Mesothelial cell of epicardium (in vitro differentiated cells): ENCODE data around the gene TLCD1. TPM values are rescaled to one million over a fixed set of nuclear protein-coding genes. Genes with fewer than 3 reads are reported as not detected.

Experiments used
- DNase-seq, 2 experiments: peaks; one replicate each; pipeline ENCODE4 v3.0.0; 2021; ENCODE audit warnings: low spot score in 2 of 2; ENCODE audit not compliant: unreplicated experiment in 2 of 2
- H3K27ac Mint-ChIP-seq: 2 replicates; pipeline ENCODE4 v1.8.0; 2021; ENCODE audit warnings: mixed read lengths
- H3K27me3 Mint-ChIP-seq: 2 replicates; pipeline ENCODE4 v1.8.0; 2021; ENCODE audit warnings: low read depth, mixed read lengths
- H3K36me3 Mint-ChIP-seq: 2 replicates; pipeline ENCODE4 v1.8.0; 2021; ENCODE audit warnings: mixed read lengths
- H3K4me1 Mint-ChIP-seq: 2 replicates; pipeline ENCODE4 v1.8.0; 2021; ENCODE audit warnings: mixed read lengths
- H3K4me3 Mint-ChIP-seq: 2 replicates; pipeline ENCODE4 v1.8.0; 2021; ENCODE audit warnings: mild to moderate bottlenecking, moderate library complexity, mixed read lengths
- H3K9me3 Mint-ChIP-seq: 2 replicates; pipeline ENCODE4 v1.8.0; 2021; ENCODE audit warnings: mixed read lengths
- CTCF ChIP-seq: fragments of 200-600 bp; sonication (generic); IDR thresholded peaks from one replicate; pipeline ENCODE4 v1.5.0; 2021; ENCODE audit warnings: antibody characterized with exemption; ENCODE audit not compliant: unreplicated experiment
- total RNA-seq: library from RNA; stranded (reverse); gene quantifications from 3 replicates; pipeline ENCODE4 v1.2.1, GENCODE V29; 2021

The TLCD1 gene
- total RNA-seq, 1 donor from 2014 or later: 2.3 TPM

- Mint-ChIP-seq H3K4me1 (peaks cover 6% of the 10 kb centered on the region), H3K4me3 (no peak overlapping the region), H3K27ac (peak overlapping the region; percentile 67)
Measured at GRCh38 chr17:28705728-28706334, 20.2 kb downstream of the TLCD1 start.

GRCh38 chr17:28705074-28705659 lies 20.9 kb downstream of the TLCD1 start:
- no peak overlapping the region for H3K4me3 Mint-ChIP-seq
- TF ChIP-seq CTCF: no peak
- no peaks in the 10 kb centered on the region for H3K9me3 Mint-ChIP-seq
- H3K36me3 Mint-ChIP-seq: peaks cover 18% of the 10 kb centered on the region
- no peak for DNase-seq
- H3K27me3 Mint-ChIP-seq: no peaks in the 10 kb centered on the region
- no peak overlapping the region for H3K27ac Mint-ChIP-seq
- peaks cover 2% of the 10 kb centered on the region for H3K4me1 Mint-ChIP-seq

More at GRCh38 chr17:28705728-28706334, 20.2 kb downstream of the TLCD1 start:
- Mint-ChIP-seq H3K27me3 (no peaks in the 10 kb centered on the region), H3K9me3 (no peaks in the 10 kb centered on the region), H3K36me3 (peaks cover 15% of the 10 kb centered on the region)
- no peak for TF ChIP-seq CTCF
- no peak for DNase-seq

- Mint-ChIP-seq H3K27ac (no peak overlapping the region), H3K27me3 (no peaks in the 10 kb centered on the region), H3K4me1 (no peaks in the 10 kb centered on the region), H3K4me3 (no peak overlapping the region), H3K9me3 (no peaks in the 10 kb centered on the region), H3K36me3 (peaks cover 26% of the 10 kb centered on the region)
- no peak for TF ChIP-seq CTCF
- no peak for DNase-seq
Measured at GRCh38 chr17:28704219-28704858, 21.7 kb downstream of the TLCD1 start.

GRCh38 chr17:28703552-28704218 lies 22.3 kb downstream of the TLCD1 start:
- no peak for TF ChIP-seq CTCF
- Mint-ChIP-seq H3K27me3 (no peaks in the 10 kb centered on the region), H3K4me1 (no peaks in the 10 kb centered on the region), H3K9me3 (no peaks in the 10 kb centered on the region), H3K27ac (peak overlapping the region; percentile 5), H3K4me3 (no peak overlapping the region), H3K36me3 (peaks cover 26% of the 10 kb centered on the region)
- no peak for DNase-seq

GRCh38 chr17:28702752-28703150 lies 23.3 kb downstream of the TLCD1 start:
- Mint-ChIP-seq H3K27me3 (no peaks in the 10 kb centered on the region), H3K9me3 (no peaks in the 10 kb centered on the region), H3K27ac (no peak overlapping the region), H3K36me3 (peaks cover 31% of the 10 kb centered on the region), H3K4me1 (no peaks in the 10 kb centered on the region), H3K4me3 (no peak overlapping the region)
- DNase-seq: no peak
- no peak for TF ChIP-seq CTCF
